K562 (cell line): ENCODE data around the gene PSMC4. TPM values are rescaled to one million over a fixed set of nuclear protein-coding genes. Genes with fewer than 3 reads are reported as not detected.

Source experiments
- ARID1B ChIP-seq: fragments of 450-650 bp; IDR thresholded peaks from 2 replicates; pipeline ENCODE4 v1.6.1; 2016; ENCODE audit warnings: antibody characterized with exemption, mild to moderate bottlenecking, inconsistent platforms
- BRF1 ChIP-seq: IDR thresholded peaks from 3 replicates; pipeline ENCODE4 v1.6.1; 2011; ENCODE audit warnings: borderline replicate concordance, mild to moderate bottlenecking; ENCODE audit not compliant: insufficient read length; ENCODE audit errors: extremely low read depth
- CBX2 ChIP-seq: fragments of 200-600 bp; sonication (generic); IDR thresholded peaks from one replicate; pipeline ENCODE4 v1.6.1; 2012; ENCODE audit warnings: mild to moderate bottlenecking, low read length, inconsistent platforms; ENCODE audit not compliant: insufficient read depth, poor library complexity, severe bottlenecking
- CXXC5 ChIP-seq: fragments of 250-450 bp; sonication (Bioruptor Pico); IDR thresholded peaks from 2 replicates; pipeline ENCODE4 v1.8.0; 2022; ENCODE audit warnings: inconsistent platforms, mild to moderate bottlenecking, moderate library complexity
- EGR1 ChIP-seq: fragments of 450-650 bp; conservative IDR thresholded peaks from 2 replicates; pipeline ENCODE4 v1.6.1; 2017; ENCODE audit warnings: mild to moderate bottlenecking
- FOXK2 ChIP-seq, 2 experiments: fragments of 450-650 bp; IDR thresholded peaks in 1 of 2; conservative IDR thresholded peaks in 1 of 2; 2 replicates each; pipeline ENCODE4 v1.6.1; 2016; ENCODE audit warnings: low read depth in 2 of 2, mild to moderate bottlenecking in 1 of 2
- HCFC1 ChIP-seq: IDR thresholded peaks from 2 replicates; pipeline ENCODE4 v1.6.1; 2012; ENCODE audit warnings: low read depth, low read length, improper control_type of control experiment
- HMBOX1 ChIP-seq: sonication (generic); IDR thresholded peaks from 2 replicates; pipeline ENCODE4 v1.6.1; 2016
- KAT7 ChIP-seq: sonication (generic); formaldehyde crosslinking; IDR thresholded peaks from 2 replicates; pipeline ENCODE4 v1.8.0; 2022; ENCODE audit warnings: missing genetic modification reagents, mild to moderate bottlenecking, borderline replicate concordance
- KHSRP ChIP-seq: fragments of 450-650 bp; IDR thresholded peaks from 2 replicates; pipeline ENCODE4 v1.6.1; 2017
- MTA2 ChIP-seq: fragments of 450-650 bp; IDR thresholded peaks from 2 replicates; pipeline ENCODE4 v1.6.1; 2016; ENCODE audit warnings: low read depth
- NCOA1 ChIP-seq: fragments of 450-650 bp; IDR thresholded peaks from 2 replicates; pipeline ENCODE4 v1.6.1; 2016; ENCODE audit warnings: low read depth
- NFIC ChIP-seq: fragments of 450-650 bp; IDR thresholded peaks from 2 replicates; pipeline ENCODE4 v1.6.1; 2017; ENCODE audit warnings: mild to moderate bottlenecking, inconsistent platforms
- PKNOX1 ChIP-seq: fragments of 450-650 bp; IDR thresholded peaks from 2 replicates; pipeline ENCODE4 v1.6.1; 2016
- SMAD1 ChIP-seq: fragments of 150-350 bp; IDR thresholded peaks from 2 replicates; pipeline ENCODE4 v1.6.1; 2014; ENCODE audit warnings: low read length, low read depth; ENCODE audit not compliant: partially characterized antibody
- SOX6 ChIP-seq: fragments of 450-650 bp; IDR thresholded peaks from 2 replicates; pipeline ENCODE4 v1.6.1; 2014; ENCODE audit warnings: mild to moderate bottlenecking
- ZC3H11A ChIP-seq: IDR thresholded peaks from 2 replicates; pipeline ENCODE4 v1.6.1; 2012; ENCODE audit warnings: low read depth, low read length, improper control_type of control experiment
- ZNF224 ChIP-seq: sonication (generic); formaldehyde crosslinking; IDR thresholded peaks from 2 replicates; pipeline ENCODE4 v1.8.0; 2022; ENCODE audit warnings: mild to moderate bottlenecking, missing genetic modification reagents
- ZNF324 ChIP-seq: fragments of 250-450 bp; sonication (Bioruptor Pico); IDR thresholded peaks from 2 replicates; pipeline ENCODE4 v1.4.0; 2020; ENCODE audit warnings: mild to moderate bottlenecking
- ZNF354B ChIP-seq: fragments of 250-450 bp; sonication (Bioruptor Pico); IDR thresholded peaks from 2 replicates; pipeline ENCODE4 v1.4.0; 2020
- ZNF592 ChIP-seq: fragments of 450-650 bp; IDR thresholded peaks from 2 replicates; pipeline ENCODE4 v1.6.1; 2017; ENCODE audit warnings: antibody characterized with exemption, mild to moderate bottlenecking
- polyA plus RNA-seq, 8 experiments: library from polyadenylated mRNA; depleted of rRNA in 4 of 8; stranded (reverse) in 5 of 8; unstranded in 3 of 8; fragments of >200 nt; fragmentation: Nextera tagmentation in 2 of 8; fragmentation: Illumina TruSeq in 1 of 8; extraction: Ambion mirVana in 2 of 8; extraction: Trizol in 1 of 8; gene quantifications; 2 replicates each; pipeline versions ENCODE4 v1.2.1 to v1.2.3, GENCODE V29; 2011 to 2014; ENCODE audit warnings: inconsistent platforms in 1 of 8, missing spikeins in 1 of 8
- total RNA-seq, 7 experiments: library from RNA; depleted of rRNA in 6 of 7; stranded (reverse); fragments of >200 nt in 6 of 7; fragmentation: Illumina TruSeq in 2 of 7; extraction: Trizol in 2 of 7; gene quantifications; 2 replicates each; pipeline versions ENCODE4 v1.2.1 to v1.2.3, GENCODE V29; 2011 to 2021; ENCODE audit warnings: low replicate concordance in 1 of 7
- TF ChIP-seq, protein P1 (sequence below), 2 experiments: fragments of 200-800 bp in 1 of 2; sonication (Bioruptor generic) in 1 of 2; sonication (generic) in 1 of 2; formaldehyde crosslinking in 1 of 2; IDR thresholded peaks in 1 of 2; conservative IDR thresholded peaks in 1 of 2; 2 replicates each; pipeline versions ENCODE4 v1.5.0 to v1.6.1; 2016 to 2020; ENCODE audit warnings: missing compliant biosample characterization in 1 of 2, missing genetic modification characterization in 1 of 2, missing genetic modification reagents in 1 of 2

Gene PSMC4
- total and polyA plus RNA-seq, 9 of the 15 experiments (the other 6 are each of a cell fraction or from before 2014, with no cell fraction given), result 45.9 to 475 (median 142) TPM

GRCh38 chr19:39970675-39971379 is at the start of gene PSMC4 (continued):
- TF ChIP-seq KHSRP (no peak), ZNF354B (CRISPR knock-in tag) (no peak), HMBOX1 (peak; percentile 94), CBX2 (no peak), KAT7 (CRISPR knock-in tag) (peak; percentile 83; the same call in 1 of the 2 replicates), SOX6 (peak; percentile 52; the same call in 1 of the 2 replicates), FOXK2 (conservative IDR thresholded peaks at IDR 0.05 in 1 of 2, IDR thresholded peaks at IDR 0.05 in 1 of 2; ENCODE audit: low read depth in 2 of 2) (0 out of 4 replicates have a peak, but pooled peaks have one; percentile 46 to 48), ZNF592 (no peak; the same call in 1 of the 2 replicates), HCFC1 (peak; percentile 97), SMAD1 (peak; percentile 40), ZNF324 (CRISPR knock-in tag) (no peak), CXXC5 (CRISPR knock-in tag) (peak; percentile 83), NFIC (peak; percentile 81), MTA2 (no peak), BRF1 (no peak), PKNOX1 (peak; percentile 75), EGR1 (peak; percentile 87), NCOA1 (0 out of 2 replicates have a peak, but pooled peaks have one; percentile 17), ZNF224 (CRISPR knock-in tag) (no peak; the same call in 1 of the 2 replicates), ZC3H11A (no peak), ARID1B (peak; percentile 29; the same call in 1 of the 2 replicates)
- TF ChIP-seq, protein P1, sequence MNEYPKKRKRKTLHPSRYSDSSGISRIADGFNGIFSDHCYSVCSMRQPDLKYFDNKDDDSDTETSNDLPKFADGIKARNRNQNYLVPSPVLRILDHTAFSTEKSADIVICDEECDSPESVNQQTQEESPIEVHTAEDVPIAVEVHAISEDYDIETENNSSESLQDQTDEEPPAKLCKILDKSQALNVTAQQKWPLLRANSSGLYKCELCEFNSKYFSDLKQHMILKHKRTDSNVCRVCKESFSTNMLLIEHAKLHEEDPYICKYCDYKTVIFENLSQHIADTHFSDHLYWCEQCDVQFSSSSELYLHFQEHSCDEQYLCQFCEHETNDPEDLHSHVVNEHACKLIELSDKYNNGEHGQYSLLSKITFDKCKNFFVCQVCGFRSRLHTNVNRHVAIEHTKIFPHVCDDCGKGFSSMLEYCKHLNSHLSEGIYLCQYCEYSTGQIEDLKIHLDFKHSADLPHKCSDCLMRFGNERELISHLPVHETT (CRISPR knock-in tag; conservative IDR thresholded peaks at IDR 0.05 in 1 of 2, IDR thresholded peaks at IDR 0.05 in 1 of 2), result 0 out of 4 replicates have a peak, but pooled peaks of 1 of the 2 experiments have one; percentile 22
